ENCODE results near the gene CDK5RAP1. TPM values are rescaled to one million over a fixed set of nuclear protein-coding genes. Genes with fewer than 3 reads are reported as not detected.

The CDK5RAP1 gene
- total RNA-seq, 1 donor from 2014 or later, result 39.8 TPM

DNA sequence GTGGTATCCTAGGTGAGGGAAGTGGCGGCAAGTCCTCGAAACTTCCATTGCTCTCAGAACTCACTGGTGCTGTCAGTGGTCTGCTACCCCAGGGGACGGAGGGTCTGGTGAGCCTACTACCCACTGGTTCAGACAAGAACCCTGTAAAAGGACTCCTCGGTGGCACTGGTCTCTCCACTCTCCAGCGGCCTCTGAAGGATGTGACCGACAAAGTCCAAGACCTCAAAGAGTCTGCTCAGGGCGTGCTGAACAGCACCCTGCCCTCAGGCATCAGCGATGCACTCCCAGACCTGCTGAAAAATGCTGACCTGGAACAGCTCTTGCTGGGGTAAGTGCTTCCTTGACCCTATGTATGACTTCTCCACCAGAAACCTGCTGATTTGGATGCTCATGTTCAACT lies 51.8 kb downstream of the CDK5RAP1 start:
- Mint-ChIP-seq H3K4me1 (peaks cover 12% of the 10 kb centered on the region), H3K27ac (no peak overlapping the region), H3K27me3 (ENCODE audit: low read depth) (no peaks in the 10 kb centered on the region), H3K4me3 (no peak overlapping the region), H3K9me3 (no peaks in the 10 kb centered on the region), H3K36me3 (peaks cover 16% of the 10 kb centered on the region)
- DNase-seq (ENCODE audit: low spot score in 2 of 2, unreplicated experiment in 2 of 2), result no peak
- TF ChIP-seq, protein P1, sequence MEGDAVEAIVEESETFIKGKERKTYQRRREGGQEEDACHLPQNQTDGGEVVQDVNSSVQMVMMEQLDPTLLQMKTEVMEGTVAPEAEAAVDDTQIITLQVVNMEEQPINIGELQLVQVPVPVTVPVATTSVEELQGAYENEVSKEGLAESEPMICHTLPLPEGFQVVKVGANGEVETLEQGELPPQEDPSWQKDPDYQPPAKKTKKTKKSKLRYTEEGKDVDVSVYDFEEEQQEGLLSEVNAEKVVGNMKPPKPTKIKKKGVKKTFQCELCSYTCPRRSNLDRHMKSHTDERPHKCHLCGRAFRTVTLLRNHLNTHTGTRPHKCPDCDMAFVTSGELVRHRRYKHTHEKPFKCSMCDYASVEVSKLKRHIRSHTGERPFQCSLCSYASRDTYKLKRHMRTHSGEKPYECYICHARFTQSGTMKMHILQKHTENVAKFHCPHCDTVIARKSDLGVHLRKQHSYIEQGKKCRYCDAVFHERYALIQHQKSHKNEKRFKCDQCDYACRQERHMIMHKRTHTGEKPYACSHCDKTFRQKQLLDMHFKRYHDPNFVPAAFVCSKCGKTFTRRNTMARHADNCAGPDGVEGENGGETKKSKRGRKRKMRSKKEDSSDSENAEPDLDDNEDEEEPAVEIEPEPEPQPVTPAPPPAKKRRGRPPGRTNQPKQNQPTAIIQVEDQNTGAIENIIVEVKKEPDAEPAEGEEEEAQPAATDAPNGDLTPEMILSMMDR (IDR thresholded peaks at IDR 0.05; ENCODE audit: unreplicated experiment), result no peak

DNA sequence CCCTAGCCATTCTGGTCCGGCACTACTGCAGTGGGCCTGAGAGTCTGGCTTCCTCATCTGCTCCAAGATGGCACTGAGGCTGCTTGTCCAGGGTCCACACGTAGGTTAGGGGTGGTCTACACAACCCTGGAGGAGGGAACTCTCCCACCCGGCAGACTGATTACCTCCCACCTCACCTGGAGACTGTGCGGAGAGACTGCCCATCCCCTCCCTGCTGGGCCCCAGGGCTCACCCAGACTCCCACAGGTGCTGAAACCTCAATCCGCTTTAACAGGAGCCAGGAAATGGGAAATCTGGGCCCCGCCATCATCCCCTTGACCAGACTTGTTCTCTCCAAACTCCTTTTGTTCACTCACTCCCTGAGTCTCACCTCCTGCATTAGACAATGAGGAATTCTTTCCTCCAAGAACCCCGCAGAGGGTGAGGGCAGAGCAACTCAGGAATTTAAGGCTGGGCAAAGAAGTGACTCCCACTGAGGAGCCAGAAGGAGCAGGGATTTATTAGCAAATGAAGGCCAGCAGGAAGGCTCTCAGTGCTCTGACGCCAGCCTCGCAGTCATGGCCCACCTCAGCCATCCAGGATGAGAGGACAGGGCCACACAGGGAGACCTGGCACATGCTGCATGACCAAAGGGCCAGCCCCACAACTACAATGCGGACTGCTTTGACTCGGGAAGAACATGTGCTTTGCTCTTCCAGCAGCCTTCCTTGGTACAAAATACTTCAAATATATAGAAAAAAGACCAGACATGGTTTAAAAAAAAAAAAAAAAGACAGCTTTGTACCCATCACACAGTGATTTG lies 53.0 kb downstream of the CDK5RAP1 start:
- H3K27me3 Mint-ChIP-seq (ENCODE audit: low read depth), result no peaks in the 10 kb centered on the region
- H3K27ac Mint-ChIP-seq, result no peak overlapping the region

DNA sequence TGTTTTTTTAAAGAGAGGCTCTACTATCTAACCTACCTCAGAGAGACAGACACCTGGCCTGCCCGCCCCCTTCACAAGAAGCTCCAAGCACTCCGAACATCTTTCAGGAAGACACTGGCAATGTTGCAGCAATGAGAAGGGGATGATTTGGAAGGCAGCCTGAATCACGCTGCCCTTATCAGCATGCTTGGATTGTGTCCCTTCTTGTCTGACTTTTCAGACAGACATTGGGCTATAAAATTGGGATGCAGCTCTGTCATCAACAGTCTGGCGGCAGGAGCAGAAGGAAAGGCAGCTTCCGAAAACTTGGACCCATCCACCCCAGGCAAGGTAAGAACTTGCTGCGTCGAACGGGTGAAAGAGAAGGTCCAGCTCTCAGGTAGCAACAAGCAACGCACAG lies 56.0 kb downstream of the CDK5RAP1 start:
- H3K4me3 Mint-ChIP-seq, result no peak overlapping the region
- peaks cover 4% of the 10 kb centered on the region for H3K4me1 Mint-ChIP-seq
- H3K27me3 Mint-ChIP-seq (ENCODE audit: low read depth), result no peaks in the 10 kb centered on the region
- no peak for DNase-seq (ENCODE audit: low spot score in 2 of 2, unreplicated experiment in 2 of 2)
- TF ChIP-seq, protein P1 (IDR thresholded peaks at IDR 0.05; ENCODE audit: unreplicated experiment), result no peak
- peaks cover 5% of the 10 kb centered on the region for H3K36me3 Mint-ChIP-seq
- H3K27ac Mint-ChIP-seq, result no peak overlapping the region
- no peaks in the 10 kb centered on the region for H3K9me3 Mint-ChIP-seq

More for the DNA sequence above, 53.0 kb downstream of the CDK5RAP1 start:
- TF ChIP-seq, protein P1 (IDR thresholded peaks at IDR 0.05; ENCODE audit: unreplicated experiment), result no peak
- Mint-ChIP-seq H3K9me3 (no peaks in the 10 kb centered on the region), H3K4me1 (peaks cover 12% of the 10 kb centered on the region), H3K4me3 (no peak overlapping the region), H3K36me3 (peaks cover 11% of the 10 kb centered on the region)
- no peak for DNase-seq (ENCODE audit: low spot score in 2 of 2, unreplicated experiment in 2 of 2)

DNA sequence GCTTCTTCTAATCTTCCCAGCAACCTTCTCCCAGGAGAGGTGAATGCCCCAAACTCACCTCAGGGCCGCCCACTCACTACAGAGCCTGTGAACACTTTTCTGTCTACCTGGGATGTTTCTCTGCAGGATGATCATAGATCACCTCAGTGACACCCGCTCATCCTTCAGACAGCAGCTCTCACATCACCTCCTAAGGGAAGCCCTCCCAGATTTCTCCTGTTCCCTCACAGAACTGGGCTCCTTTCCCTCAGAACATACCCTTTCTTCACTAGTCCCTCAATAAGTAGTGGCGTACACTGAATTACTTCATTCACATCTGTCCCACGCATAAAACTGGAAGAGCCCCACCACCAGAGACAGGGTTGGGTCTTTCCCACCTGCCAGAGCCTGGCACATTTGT lies 57.8 kb downstream of the CDK5RAP1 start:
- Mint-ChIP-seq H3K27ac (no peak overlapping the region), H3K36me3 (peaks cover 2% of the 10 kb centered on the region), H3K9me3 (no peaks in the 10 kb centered on the region)

DNA sequence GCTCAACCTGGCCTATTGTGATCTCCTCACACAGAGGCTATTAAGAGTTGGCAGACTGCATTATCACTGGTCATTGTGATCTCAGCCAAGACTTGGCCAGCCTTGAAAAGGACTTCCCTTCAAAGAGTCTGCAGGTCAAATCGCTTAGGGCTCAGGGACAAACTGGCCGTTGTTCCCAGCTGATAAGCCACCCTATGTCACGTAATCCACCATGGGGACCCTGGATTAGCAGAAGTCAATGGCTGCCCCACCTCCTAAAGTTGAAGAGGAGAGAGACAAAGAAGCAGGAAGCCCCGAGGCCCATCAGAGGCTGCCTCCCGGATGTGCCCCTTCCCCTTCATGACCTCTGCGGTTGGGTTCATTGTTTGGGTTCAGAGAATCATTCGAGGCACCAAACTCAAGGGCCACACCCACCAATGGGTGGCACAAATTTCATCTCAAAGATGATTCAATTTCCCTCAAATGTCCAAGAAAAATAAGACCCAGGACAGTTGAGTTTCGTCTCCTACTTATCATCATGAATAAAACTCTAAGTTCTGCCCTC lies 61.7 kb downstream of the CDK5RAP1 start:
- Mint-ChIP-seq H3K27ac (no peak overlapping the region), H3K4me1 (no peaks in the 10 kb centered on the region), H3K9me3 (no peaks in the 10 kb centered on the region), H3K4me3 (no peak overlapping the region), H3K36me3 (no peaks in the 10 kb centered on the region), H3K27me3 (ENCODE audit: low read depth) (peaks cover 5% of the 10 kb centered on the region)
- TF ChIP-seq, protein P1 (IDR thresholded peaks at IDR 0.05; ENCODE audit: unreplicated experiment), result no peak
- DNase-seq (ENCODE audit: low spot score in 2 of 2, unreplicated experiment in 2 of 2), result no peak

More for the DNA sequence above, 57.8 kb downstream of the CDK5RAP1 start:
- DNase-seq (ENCODE audit: low spot score in 2 of 2, unreplicated experiment in 2 of 2), result no peak
- TF ChIP-seq, protein P1 (IDR thresholded peaks at IDR 0.05; ENCODE audit: unreplicated experiment), result no peak
- Mint-ChIP-seq H3K4me1 (peaks cover 4% of the 10 kb centered on the region), H3K4me3 (no peak overlapping the region), H3K27me3 (ENCODE audit: low read depth) (no peaks in the 10 kb centered on the region)
